Sigmoid colon (tissue), 7 donors: Measurements from ENCODE around the gene ISCA2. TPM values are rescaled to one million over a fixed set of nuclear protein-coding genes. Genes with fewer than 3 reads are reported as not detected.

ENCODE experiments used
- DNase-seq: peaks from one replicate; pipeline ENCODE4 v3.0.0-alpha.2; 2019
- H3K27ac ChIP-seq, 4 donors: fragments of 200-600 bp; sonication (generic); one replicate each; pipeline ENCODE4 v1.5.1; 2016 to 2019; ENCODE audit warnings: mild to moderate bottlenecking in 1 of 4
- H3K27me3 ChIP-seq, 3 donors: fragments of 200-600 bp; sonication (generic); one replicate each; pipeline ENCODE4 v1.5.1; 2019; ENCODE audit warnings: mild to moderate bottlenecking in 1 of 3
- H3K36me3 ChIP-seq, 4 donors: fragments of 200-600 bp; sonication (generic); one replicate each; pipeline ENCODE4 v1.5.1; 2016 to 2019
- H3K4me1 ChIP-seq, 4 donors: fragments of 200-600 bp; sonication (generic); one replicate each; pipeline ENCODE4 v1.5.1; 2017 to 2019
- H3K4me3 ChIP-seq, 4 donors: fragments of 200-600 bp; sonication (generic); one replicate each; pipeline ENCODE4 v1.5.1; 2017 to 2019; ENCODE audit warnings: mild to moderate bottlenecking in 2 of 4, moderate library complexity in 1 of 4
- H3K9me3 ChIP-seq, 4 donors: fragments of 200-600 bp in 3 of 4; sonication (generic) in 3 of 4; one replicate each; pipeline versions ENCODE4 v1.5.1 to v1.6.1; 2013 to 2019
- CTCF ChIP-seq, 4 experiments: fragments of 450-650 bp in 3 of 4; fragments of 200-600 bp in 1 of 4; IDR thresholded peaks; one replicate each; pipeline ENCODE4 v1.5.1; 2016 to 2019; ENCODE audit warnings: antibody characterized with exemption in 4 of 4, mild to moderate bottlenecking in 3 of 4, moderate library complexity in 2 of 4
- EP300 ChIP-seq, 4 donors: sonication (generic); formaldehyde crosslinking; IDR thresholded peaks; one replicate each; pipeline ENCODE4 v1.6.1; 2017; ENCODE audit warnings: antibody characterized with exemption in 4 of 4
- POLR2A ChIP-seq, 2 donors: fragments of 450-650 bp; IDR thresholded peaks; one replicate each; pipeline ENCODE4 v1.6.1; 2016; ENCODE audit warnings: antibody characterized with exemption in 2 of 2, mild to moderate bottlenecking in 2 of 2, moderate library complexity in 2 of 2
- POLR2AphosphoS5 ChIP-seq, 4 donors: sonication (generic); formaldehyde crosslinking; IDR thresholded peaks; one replicate each; pipeline ENCODE4 v1.6.1; 2017; ENCODE audit warnings: antibody characterized with exemption in 4 of 4
- WGBS, 2 donors: extraction: QIAGEN DNeasy Blood & Tissue Kit; methylation state at CpG; one replicate each; pipeline ENCODE4 v1.1.7; 2013; 5-methylcytosine and 5-hydroxymethylcytosine counted together
- intact Hi-C: fragments of 100-400 bp; cut with DNase I; formaldehyde crosslinking; loops from one replicate; pipeline ENCODE4 v1.15.1; 2023
- polyA plus RNA-seq, 3 donors: library from polyadenylated mRNA; stranded (reverse); fragments of 200-250 nt; gene quantifications; one replicate each; pipeline ENCODE4 v1.2.3, GENCODE V29; 2013
- total RNA-seq, 4 donors: library from RNA; depleted of rRNA; stranded (reverse); fragments of >200 nt; gene quantifications; one replicate each; pipeline ENCODE4 v1.1.0, GENCODE V29; 2016
- donor health status: healthy with polysubstance abuse.
- donor health status: Bipolar disorder and iron deficiency.
- donor health status: healthy.

Gene ISCA2
- total and polyA plus RNA-seq, 7 donors = 8.6 to 59.0 (median 15.7) TPM

GRCh38 chr14:74465335-74465734 lies 28.2 kb upstream of the ISCA2 start:
- WGBS, 2 donors = 89 to 91% methylated on average over 2 of the region's 2 CpGs

GRCh38 chr14:74468513-74468912 lies 25.1 kb upstream of the ISCA2 start:
- DNase-seq = no peak
- WGBS, 2 donors = 93 to 94% methylated on average over 3 of the region's 3 CpGs
- TF ChIP-seq EP300 (IDR thresholded peaks at IDR 0.05) (no peak), POLR2AphosphoS5 (IDR thresholded peaks at IDR 0.05) (no peak), POLR2A (IDR thresholded peaks at IDR 0.05) (no peak), CTCF (IDR thresholded peaks at IDR 0.05) (no peak)
- intact Hi-C loops = no loop called here
- no peaks in the 10 kb centered on the region for H3K9me3 ChIP-seq
- H3K36me3 ChIP-seq = peaks cover 0 to 4% (median under 1%) of the 10 kb centered on the region in 4 donors
- H3K27me3 ChIP-seq = no peaks in the 10 kb centered on the region
- H3K27ac ChIP-seq = no peak overlapping the region
- no peaks in the 10 kb centered on the region for H3K4me1 ChIP-seq
- no peak overlapping the region for H3K4me3 ChIP-seq

More at GRCh38 chr14:74465335-74465734, 28.2 kb upstream of the ISCA2 start:
- Histone ChIP-seq H3K27me3 (no peaks in the 10 kb centered on the region), H3K4me3 (no peak overlapping the region), H3K9me3 (no peaks in the 10 kb centered on the region), H3K27ac (no peak overlapping the region), H3K36me3 (no peaks in the 10 kb centered on the region), H3K4me1 (no peaks in the 10 kb centered on the region)
- intact Hi-C loops = no loop called here
- no peak for DNase-seq
- TF ChIP-seq CTCF (IDR thresholded peaks at IDR 0.05) (no peak), POLR2A (IDR thresholded peaks at IDR 0.05) (no peak), EP300 (IDR thresholded peaks at IDR 0.05) (no peak), POLR2AphosphoS5 (IDR thresholded peaks at IDR 0.05) (no peak)

- H3K27ac ChIP-seq = no peak overlapping the region
- peaks cover 0 to 15% (median 4%) of the 10 kb centered on the region in 4 donors for H3K36me3 ChIP-seq
- no peak overlapping the region for H3K4me3 ChIP-seq
- intact Hi-C loops = no loop called here
- no peaks in the 10 kb centered on the region for H3K27me3 ChIP-seq
- H3K4me1 ChIP-seq = no peaks in the 10 kb centered on the region
- no peak for TF ChIP-seq EP300 (IDR thresholded peaks at IDR 0.05)
- TF ChIP-seq POLR2A (IDR thresholded peaks at IDR 0.05) = no peak
- TF ChIP-seq CTCF (IDR thresholded peaks at IDR 0.05) = no peak
- TF ChIP-seq POLR2AphosphoS5 (IDR thresholded peaks at IDR 0.05) = no peak
- 86 to 89% methylated on average over 7 of the region's 7 CpGs for WGBS, 2 donors
- no peak for DNase-seq
- no peaks in the 10 kb centered on the region for H3K9me3 ChIP-seq
These were observed 23.7 kb upstream of the ISCA2 start for GRCh38 chr14:74469548-74470518.

- H3K27me3 ChIP-seq = no peaks in the 10 kb centered on the region
- WGBS, 2 donors = 87 to 91% methylated on average over 2 of the region's 2 CpGs
- H3K9me3 ChIP-seq = no peaks in the 10 kb centered on the region
- H3K27ac ChIP-seq = no peak overlapping the region
- H3K4me1 ChIP-seq = no peaks in the 10 kb centered on the region
- TF ChIP-seq POLR2AphosphoS5 (IDR thresholded peaks at IDR 0.05) = no peak
- TF ChIP-seq CTCF (IDR thresholded peaks at IDR 0.05) = no peak
- no peak for TF ChIP-seq EP300 (IDR thresholded peaks at IDR 0.05)
- TF ChIP-seq POLR2A (IDR thresholded peaks at IDR 0.05) = no peak
- H3K36me3 ChIP-seq = peaks cover 0 to 37% (median 4%) of the 10 kb centered on the region in 4 donors
- H3K4me3 ChIP-seq = no peak overlapping the region
- intact Hi-C loops = no loop called here
- DNase-seq = no peak
These were observed 21.0 kb upstream of the ISCA2 start for GRCh38 chr14:74472601-74473000.
